NCI-H1105 treated with DMSO at 0.1 percent for 48 hours (cell line): ENCODE data around the gene PNPLA5.

Source experiments
- DNase-seq: peaks from one replicate; lab custom pipeline; 2025; lab: John Stamatoyannopoulos, UW

The PNPLA5 gene

DNA sequence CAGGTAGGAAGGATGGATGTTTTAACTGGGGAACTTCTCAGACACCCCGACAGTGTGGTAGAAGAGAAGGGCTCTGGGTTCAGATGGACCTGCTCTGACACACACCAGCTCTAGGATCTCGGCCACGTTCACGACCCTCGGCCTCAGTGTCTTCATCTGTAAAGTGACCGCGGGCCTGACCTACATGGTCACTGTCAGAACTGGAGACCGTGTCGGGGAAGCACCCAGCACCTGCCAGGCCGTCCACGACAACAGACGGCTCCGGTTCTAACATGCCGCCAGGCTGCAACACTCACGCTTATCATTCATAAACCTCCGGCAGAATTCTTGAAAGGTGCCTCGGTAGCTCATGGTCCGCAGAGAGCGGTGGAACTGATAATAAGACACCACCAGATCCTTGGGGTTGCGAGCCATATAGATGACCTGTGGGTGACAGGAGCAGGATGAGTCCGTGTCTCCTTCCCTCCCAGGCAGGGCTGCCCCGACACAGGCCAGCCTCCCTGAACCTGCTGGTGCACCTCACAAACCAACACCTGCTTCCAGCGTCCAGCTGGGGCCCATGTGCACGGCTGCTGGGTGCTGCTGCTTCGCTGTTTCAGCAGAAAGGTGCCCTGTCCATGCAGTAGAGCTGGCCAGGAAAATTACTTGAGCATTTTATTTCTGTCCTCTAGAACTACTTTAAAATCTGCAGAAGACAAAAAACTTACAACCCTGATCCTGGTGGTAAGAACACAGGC is 53.1 kb downstream of the PNPLA5 start:
- no peak for DNase-seq

DNA sequence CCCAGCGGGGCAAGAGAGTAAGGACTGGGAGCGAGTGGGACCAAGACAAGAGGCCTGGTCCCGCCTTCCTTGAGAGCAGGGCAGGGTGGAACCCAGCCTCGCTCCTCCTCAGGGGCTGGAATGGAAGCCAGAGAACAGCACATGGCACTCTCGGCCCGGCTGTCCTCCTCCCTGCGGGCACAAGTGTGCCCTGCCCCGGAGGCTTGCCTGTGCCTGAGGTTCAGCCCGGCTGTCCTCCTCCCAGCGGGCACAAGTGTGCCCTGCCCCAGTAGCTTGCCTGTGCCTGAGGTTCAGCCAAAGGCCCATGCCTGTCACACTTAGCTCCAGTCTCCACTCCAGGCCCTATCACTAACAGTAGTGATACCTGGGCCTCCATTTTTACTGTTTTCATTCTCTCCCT is 53.7 kb downstream of the PNPLA5 start:
- DNase-seq = no peak

DNA sequence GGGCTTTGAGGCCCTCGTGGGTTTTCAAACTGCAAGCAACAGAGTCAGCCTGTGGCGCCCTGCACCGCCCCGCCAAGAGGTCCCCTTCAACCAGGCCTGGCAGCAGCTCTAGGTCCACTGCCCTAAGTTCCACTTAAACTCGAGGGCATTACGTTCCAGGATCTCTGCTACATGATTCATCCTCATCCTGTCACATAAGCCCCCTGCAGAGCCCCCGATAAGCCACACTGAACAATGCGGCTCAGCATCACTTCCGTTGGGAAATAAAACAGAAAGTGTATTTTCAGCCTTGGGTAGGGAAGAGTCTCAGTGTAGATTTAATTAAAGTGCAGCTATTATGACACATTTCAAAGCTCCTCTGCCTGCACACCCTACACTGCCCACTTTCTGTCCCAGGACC is 54.1 kb downstream of the PNPLA5 start:
- no peak for DNase-seq

DNA sequence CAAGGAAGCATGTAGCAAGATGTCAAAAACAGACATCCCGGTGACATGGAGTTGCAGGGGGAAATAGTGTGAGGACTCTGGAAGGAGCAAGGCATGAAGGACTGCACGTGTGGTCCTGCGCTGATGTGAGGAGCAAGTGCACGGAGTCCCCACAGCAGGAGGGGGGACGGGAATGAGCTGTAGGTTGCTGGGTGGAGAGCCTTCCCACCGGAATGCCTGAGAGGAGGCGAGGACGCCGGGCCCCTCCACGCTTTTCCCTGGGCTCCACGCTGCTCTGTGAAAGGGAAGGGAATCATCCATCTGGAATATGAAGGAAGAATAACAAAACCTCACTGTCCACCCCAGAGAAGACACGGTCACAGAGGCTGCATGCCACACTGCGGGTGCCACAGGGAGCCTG is 56.1 kb downstream of the PNPLA5 start:
- DNase-seq = no peak

DNA sequence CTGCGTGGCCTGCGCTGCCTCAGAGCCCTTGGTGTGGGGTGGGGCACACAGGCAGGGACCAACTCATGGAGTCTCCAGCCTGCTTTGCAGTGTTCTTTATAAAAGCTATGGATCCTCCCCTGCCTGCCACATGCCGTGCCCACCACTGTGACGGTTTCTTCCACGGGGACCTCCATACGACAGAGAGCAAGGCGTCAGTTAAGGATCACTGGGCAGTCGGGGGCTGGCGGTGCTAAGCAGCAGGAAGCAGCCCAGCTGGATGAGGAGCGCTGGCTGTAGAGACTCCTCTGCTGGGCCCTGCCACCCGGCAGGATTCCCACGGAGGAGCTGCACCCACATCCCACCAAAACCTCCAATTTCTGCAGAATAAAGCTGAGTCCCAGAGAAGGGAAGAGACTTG is 56.6 kb downstream of the PNPLA5 start:
- DNase-seq = no peak

DNA sequence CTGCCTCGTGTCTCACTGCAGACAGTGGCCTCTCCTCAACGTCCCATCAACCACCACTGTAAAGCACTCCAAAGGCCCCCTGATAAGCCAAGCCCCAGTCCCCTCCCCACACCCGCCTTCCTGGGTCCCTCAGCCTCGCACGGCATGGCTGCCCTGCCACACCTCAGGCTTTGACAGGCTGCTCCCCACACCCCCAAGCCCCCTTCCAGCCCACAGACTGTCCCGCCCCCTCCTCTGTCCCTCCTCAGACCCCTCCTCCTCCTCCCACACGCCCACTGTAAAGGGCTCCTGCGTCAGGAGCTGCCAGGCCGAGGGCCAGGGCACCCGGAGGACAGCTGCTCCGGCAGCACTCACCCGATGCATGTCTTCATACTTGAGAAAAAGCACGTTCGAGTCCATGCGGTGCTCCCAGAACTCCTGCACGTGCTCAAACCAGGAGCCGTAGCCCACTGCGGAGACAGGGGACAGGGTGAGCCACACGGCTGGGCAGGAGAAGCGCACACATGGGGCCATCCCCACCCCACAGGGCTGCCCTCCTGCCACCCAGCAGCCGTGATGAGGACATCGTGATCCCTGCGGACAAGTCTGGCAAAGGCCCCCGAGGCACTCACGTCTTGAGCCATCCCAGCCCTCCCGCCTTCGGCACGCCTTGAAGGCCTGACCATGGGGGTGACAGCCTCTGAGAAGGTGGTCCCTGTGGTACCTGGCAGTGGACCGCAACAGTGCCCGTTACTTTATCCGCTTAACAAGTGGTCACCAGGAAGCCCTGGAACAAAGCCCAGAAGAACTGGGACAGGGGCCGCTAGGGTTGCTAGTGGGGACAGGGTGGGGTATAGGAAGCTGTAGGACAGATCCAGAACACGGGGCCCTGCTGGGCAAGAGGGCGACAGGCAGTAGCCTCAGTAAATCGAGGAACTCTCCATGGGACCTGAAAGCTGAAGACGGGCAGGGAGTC is 58.2 kb downstream of the PNPLA5 start:
- no peak for DNase-seq

DNA sequence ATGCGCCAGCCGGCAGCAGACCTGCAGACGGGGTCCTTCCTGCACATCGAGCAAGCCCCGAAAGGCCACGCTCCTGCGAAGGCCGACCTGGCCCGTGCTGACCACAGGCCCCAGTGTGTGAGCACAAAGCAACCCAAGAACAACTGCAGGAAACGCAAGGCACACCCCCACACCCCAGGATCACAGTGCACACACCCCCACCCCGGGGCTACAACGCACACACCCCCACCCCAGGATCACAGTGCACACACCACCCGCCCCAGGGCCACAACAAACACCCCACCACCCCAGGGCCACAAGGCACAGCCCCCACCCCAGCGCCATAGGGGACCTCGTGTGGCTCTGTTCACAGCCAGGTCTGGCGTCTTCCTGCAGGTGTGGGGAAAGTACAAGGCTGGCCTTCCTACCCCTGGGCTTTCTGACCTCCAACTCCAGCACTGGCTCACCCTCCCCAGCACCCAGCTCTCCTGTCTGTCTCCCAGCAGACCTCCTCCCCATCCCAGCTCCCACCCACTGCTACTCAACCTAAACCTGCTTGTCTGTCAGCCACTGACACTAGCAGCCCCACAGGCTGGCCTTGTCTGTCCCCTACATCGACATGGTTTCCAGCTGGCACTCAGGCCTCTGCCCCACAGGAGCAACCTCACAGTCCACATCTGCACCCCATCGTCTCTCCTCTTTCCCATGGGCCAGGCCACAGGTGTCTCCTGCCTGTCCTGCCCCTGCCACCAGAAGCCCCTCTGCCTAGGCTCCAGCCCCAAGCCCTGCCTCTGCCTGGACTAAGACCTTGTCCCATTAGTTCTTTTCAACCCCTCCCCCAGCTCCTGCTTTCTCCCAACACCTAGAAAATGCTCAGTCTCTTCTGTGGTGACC is 59.2 kb downstream of the PNPLA5 start:
- no peak for DNase-seq

DNA sequence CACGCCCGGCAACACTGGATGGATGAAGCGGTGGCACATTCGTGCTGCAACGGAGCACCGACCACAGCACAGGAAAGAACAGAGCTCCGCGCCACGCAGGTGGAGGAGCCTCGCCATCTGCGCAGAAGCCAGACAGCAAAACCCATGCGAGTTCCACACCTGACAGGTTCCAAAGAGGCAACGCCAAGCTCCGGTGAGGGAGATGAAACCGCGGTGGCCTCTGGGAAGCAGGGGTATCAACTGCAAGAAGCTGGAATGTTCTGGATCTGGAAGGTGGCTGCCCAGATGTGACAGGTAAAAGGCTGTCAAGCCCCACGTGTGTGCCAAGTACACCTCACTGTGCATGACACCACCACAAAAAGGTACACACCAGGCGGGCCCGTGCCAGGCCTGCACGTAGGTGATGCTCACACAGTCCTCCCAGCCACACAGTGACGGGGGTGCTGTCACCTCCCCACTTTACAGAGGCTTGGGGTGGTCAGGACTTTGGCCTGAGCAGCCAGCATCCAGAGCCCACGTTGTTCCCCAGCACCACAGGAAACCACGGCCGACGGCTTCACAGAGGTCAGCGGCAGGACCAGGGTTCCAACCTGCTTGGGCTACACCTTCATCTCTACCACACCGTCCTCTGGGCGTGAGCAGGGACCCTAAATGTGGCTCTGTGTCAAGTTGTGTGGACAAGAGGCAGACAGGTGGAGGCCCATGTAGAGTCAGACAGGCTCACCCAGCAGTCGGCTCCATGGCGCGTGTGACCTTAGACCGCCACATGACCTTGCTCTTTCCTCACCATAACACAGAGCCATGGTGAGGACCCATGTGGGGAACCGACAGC is 60.0 kb downstream of the PNPLA5 start:
- DNase-seq = no peak

DNA sequence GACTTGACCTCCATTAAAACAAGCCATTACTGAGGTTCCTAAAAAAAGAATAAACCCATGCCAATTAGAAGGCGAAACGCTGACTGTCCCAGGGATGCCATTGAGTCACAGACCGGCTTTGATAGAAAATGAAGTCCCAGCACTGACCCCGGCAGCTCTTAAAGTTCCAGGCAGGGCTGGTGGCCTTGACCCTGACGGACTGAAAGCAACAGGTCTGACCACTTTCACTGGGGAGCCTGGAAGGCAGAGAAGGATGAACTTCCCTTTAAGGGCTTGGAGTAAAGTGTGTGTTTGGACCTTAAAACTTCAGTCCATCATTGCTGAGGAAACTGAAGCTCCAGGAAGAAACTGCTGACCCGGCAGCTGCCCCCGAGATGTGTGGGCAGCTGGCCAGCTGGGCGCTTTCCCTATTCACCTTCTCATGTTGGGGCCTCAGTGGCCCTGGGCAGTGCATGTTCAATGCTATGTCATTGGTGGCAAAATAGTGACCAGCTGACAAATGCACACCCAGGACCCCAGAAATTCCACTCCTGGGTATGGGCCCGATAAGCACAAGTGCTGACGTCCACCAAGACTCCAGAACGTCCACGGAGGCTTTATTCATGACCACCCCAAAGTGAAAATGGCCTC is 60.8 kb downstream of the PNPLA5 start:
- DNase-seq = no peak

DNA sequence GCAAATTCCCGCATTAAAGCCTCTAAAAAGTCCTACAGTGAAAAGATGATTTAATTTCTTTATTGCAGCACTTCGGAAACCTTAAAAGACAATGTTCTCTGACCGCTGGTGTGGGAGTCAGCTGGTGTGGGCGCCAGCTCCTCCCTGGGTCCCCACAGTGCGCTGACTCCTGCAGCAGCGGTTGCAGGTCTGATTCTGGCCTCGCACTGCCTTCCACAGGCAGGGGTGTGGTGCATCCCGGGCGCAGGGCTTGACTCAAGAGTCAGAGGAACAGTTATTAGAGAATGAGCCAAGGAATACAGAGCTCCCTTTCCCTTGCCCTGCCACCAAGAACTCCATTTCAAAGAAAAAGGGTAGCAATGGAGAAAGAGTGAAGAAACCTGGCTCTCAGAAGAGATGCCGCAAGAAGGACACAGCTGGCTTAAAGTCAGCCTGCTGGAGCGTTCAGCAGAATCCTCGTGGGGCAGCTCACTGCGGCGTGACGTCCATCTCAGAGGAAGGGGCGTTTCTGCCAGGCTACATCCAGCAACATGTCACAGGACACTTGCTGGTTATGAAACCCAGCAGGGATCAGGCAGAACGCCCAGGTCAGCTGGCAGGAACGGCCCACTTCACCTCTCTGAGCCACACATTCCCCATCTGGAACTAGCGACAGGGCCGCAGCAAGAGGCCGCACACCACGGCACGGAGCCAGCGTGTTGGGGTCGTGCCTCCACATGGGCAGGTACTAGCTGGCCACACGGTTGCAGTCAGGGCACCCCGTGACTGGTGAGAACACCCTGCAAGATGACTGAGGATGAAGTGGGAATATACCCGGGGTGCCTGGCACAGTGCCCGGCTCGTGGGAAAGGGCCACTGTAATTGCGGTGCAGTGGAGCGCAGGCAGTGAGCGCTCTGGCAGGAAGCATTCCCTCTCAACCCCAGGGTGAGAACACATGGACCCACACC is 61.6 kb downstream of the PNPLA5 start:
- DNase-seq = no peak
